Thyroid gland (tissue), 4 donors: ENCODE results near the gene MESP2. TPM values are rescaled to one million over a fixed set of nuclear protein-coding genes. Genes with fewer than 3 reads are reported as not detected.
A peak's percentile ranks its signal among the peaks of the same experiment; 100 is the strongest.

Source experiments
- DNase-seq, 2 donors: peaks; one replicate each; pipeline ENCODE4 v3.0.0-alpha.2; 2019
- H3K27ac ChIP-seq, 3 donors: fragments of 200-600 bp; sonication (generic); 1 replicate in 2 of 3; 2 replicates in 1 of 3; pipeline ENCODE4 v1.5.1; 2016 to 2019; ENCODE audit warnings: mild to moderate bottlenecking in 1 of 3, moderate library complexity in 1 of 3
- H3K27me3 ChIP-seq: fragments of 200-600 bp; sonication (generic); one replicate; pipeline ENCODE4 v1.5.1; 2019
- H3K36me3 ChIP-seq, 2 donors: fragments of 200-600 bp; sonication (generic); one replicate each; pipeline ENCODE4 v1.5.1; 2016 to 2019
- H3K4me1 ChIP-seq, 2 donors: fragments of 200-600 bp; sonication (generic); one replicate each; pipeline ENCODE4 v1.5.1; 2017 to 2019
- H3K4me3 ChIP-seq, 3 donors: fragments of 200-600 bp; sonication (generic); replicated peaks in 1 of 3; 1 replicate in 2 of 3; 2 replicates in 1 of 3; pipeline ENCODE4 v1.5.1; 2016; ENCODE audit warnings: mild to moderate bottlenecking in 1 of 3
- H3K9me3 ChIP-seq: fragments of 200-600 bp; sonication (generic); one replicate; pipeline ENCODE4 v1.5.1; 2017
- POLR2A ChIP-seq, 2 donors: fragments of 450-650 bp; IDR thresholded peaks; one replicate each; pipeline ENCODE4 v1.6.1; 2017; ENCODE audit warnings: antibody characterized with exemption in 2 of 2, mild to moderate bottlenecking in 2 of 2, moderate library complexity in 1 of 2
- WGBS, 2 donors: methylation state at CpG; one replicate each; pipeline ENCODE4 v1.1.5; 2017; 5-methylcytosine and 5-hydroxymethylcytosine counted together
- intact Hi-C: fragments of 100-400 bp; cut with DNase I; formaldehyde crosslinking; loops from one replicate; pipeline ENCODE4 v1.15.1; 2023
- total RNA-seq, 4 donors: library from RNA; depleted of rRNA; stranded (reverse); fragments of >200 nt; gene quantifications; one replicate each; pipeline ENCODE4 v1.2.3, GENCODE V29; 2016
- TF ChIP-seq, protein P1 (sequence below), 6 experiments: fragments of 200-600 bp in 3 of 6; fragments of 450-650 bp in 3 of 6; sonication (generic) in 3 of 6; IDR thresholded peaks; one replicate each; pipeline ENCODE4 v1.5.1; 2016 to 2019; ENCODE audit warnings: antibody characterized with exemption in 6 of 6, mild to moderate bottlenecking in 2 of 6, inconsistent platforms in 1 of 6, moderate library complexity in 1 of 6

MESP2 gene
- total RNA-seq, 4 donors from 2014 or later = 0.34 to 0.67 TPM; not detected in 2

- WGBS, 2 donors = 76 to 77% methylated on average over 9 of the region's 9 CpGs
- no peak for TF ChIP-seq POLR2A (IDR thresholded peaks at IDR 0.05)
- TF ChIP-seq, protein P1, sequence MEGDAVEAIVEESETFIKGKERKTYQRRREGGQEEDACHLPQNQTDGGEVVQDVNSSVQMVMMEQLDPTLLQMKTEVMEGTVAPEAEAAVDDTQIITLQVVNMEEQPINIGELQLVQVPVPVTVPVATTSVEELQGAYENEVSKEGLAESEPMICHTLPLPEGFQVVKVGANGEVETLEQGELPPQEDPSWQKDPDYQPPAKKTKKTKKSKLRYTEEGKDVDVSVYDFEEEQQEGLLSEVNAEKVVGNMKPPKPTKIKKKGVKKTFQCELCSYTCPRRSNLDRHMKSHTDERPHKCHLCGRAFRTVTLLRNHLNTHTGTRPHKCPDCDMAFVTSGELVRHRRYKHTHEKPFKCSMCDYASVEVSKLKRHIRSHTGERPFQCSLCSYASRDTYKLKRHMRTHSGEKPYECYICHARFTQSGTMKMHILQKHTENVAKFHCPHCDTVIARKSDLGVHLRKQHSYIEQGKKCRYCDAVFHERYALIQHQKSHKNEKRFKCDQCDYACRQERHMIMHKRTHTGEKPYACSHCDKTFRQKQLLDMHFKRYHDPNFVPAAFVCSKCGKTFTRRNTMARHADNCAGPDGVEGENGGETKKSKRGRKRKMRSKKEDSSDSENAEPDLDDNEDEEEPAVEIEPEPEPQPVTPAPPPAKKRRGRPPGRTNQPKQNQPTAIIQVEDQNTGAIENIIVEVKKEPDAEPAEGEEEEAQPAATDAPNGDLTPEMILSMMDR (IDR thresholded peaks at IDR 0.05) = no peak
- Histone ChIP-seq H3K27me3 (no peaks in the 10 kb centered on the region), H3K27ac (no peak overlapping the region), H3K4me1 (peaks cover 0 to 14% of the 10 kb centered on the region in 2 donors), H3K9me3 (no peaks in the 10 kb centered on the region), H3K4me3 (no peak overlapping the region), H3K36me3 (no peaks in the 10 kb centered on the region)
- DNase-seq = peak in 1 of 2 donors; percentile 9
- intact Hi-C loops = loop anchor here (10.0 kb wide), 1 partner anchor 102 kb away; no protein-coding TSS in a partner anchor
Observed at GRCh38 chr15:89746386-89746780, 29.7 kb upstream of the MESP2 start.

DNA sequence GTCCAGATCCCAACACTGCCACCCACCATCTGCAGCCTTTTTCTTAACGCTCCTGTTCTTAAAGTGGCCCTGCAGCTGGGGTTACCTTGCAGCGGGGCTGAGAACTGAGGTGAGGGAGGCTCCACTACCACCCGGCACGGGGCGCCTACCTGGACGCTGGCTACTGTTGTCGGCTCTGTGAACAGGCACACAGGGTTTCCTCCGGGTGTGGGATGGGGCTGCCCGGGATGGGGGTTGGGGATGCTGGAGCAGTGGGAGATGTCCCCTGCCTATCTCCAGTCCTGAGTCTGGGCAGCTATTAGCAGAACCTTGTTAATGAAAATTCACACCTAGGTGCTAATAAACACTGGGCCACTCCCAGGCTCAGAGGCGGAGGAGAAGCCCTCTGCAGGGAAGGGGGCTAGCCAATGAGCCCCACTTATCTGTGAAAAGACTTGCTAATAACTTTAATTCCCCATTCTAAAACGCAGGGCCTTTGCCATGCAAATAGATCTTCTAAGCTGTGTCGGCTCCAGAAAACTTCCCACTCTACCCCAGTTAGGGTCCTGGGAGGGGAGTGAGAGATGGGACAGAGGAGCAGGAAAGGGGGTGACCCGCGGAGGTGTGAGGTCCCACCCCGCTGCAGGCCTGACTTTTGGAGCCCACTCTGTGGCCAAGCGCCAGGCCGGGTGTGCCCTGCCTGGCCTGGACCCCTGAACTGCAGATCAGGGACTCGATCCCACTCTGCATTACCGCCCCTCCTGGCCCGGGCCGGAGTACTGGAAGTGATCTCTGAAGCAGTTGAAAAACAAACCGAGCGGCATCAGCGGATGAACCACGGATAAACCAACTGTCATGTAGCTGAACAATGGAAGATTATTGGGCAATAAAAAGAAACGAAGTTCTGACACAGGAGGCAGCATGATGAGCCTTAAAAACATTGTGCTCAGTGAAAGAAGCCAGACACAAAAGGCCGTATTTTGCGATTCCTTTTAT lies 28.1 kb upstream of the MESP2 start:
- 75 to 77% methylated on average over 27 to 28 of the region's 28 CpGs for WGBS, 2 donors
- intact Hi-C loops = loop anchor here (10.0 kb wide), 1 partner anchor 103 kb away; no protein-coding TSS in a partner anchor
- H3K27ac ChIP-seq = no peak overlapping the region
- H3K4me1 ChIP-seq = peaks cover 0 to 23% of the 10 kb centered on the region in 2 donors
- no peaks in the 10 kb centered on the region for H3K27me3 ChIP-seq
- H3K4me3 ChIP-seq = no peak overlapping the region
- no peaks in the 10 kb centered on the region for H3K9me3 ChIP-seq
- no peaks in the 10 kb centered on the region for H3K36me3 ChIP-seq
- no peak for TF ChIP-seq POLR2A (IDR thresholded peaks at IDR 0.05)
- TF ChIP-seq, protein P1 (IDR thresholded peaks at IDR 0.05) = no peak
- DNase-seq = no peak

GRCh38 chr15:89749054-89749453 lies 27.1 kb upstream of the MESP2 start:
- TF ChIP-seq, protein P1 (IDR thresholded peaks at IDR 0.05) = no peak
- no peak for TF ChIP-seq POLR2A (IDR thresholded peaks at IDR 0.05)
- no peak overlapping the region for H3K27ac ChIP-seq
- peaks cover 0 to 23% of the 10 kb centered on the region in 2 donors for H3K4me1 ChIP-seq
- no peaks in the 10 kb centered on the region for H3K36me3 ChIP-seq
- H3K9me3 ChIP-seq = no peaks in the 10 kb centered on the region
- DNase-seq = no peak
- 82 to 88% methylated on average over 7 of the region's 7 CpGs for WGBS, 2 donors
- H3K4me3 ChIP-seq = no peak overlapping the region
- no peaks in the 10 kb centered on the region for H3K27me3 ChIP-seq
- intact Hi-C loops = loop anchor here (10.0 kb wide), 1 partner anchor 104 kb away; no protein-coding TSS in a partner anchor

GRCh38 chr15:89749526-89749925 lies 26.6 kb upstream of the MESP2 start:
- no peaks in the 10 kb centered on the region for H3K27me3 ChIP-seq
- peaks cover 0 to 23% of the 10 kb centered on the region in 2 donors for H3K4me1 ChIP-seq
- no peak overlapping the region for H3K27ac ChIP-seq
- TF ChIP-seq POLR2A (IDR thresholded peaks at IDR 0.05) = no peak
- TF ChIP-seq, protein P1 (IDR thresholded peaks at IDR 0.05) = no peak
- H3K9me3 ChIP-seq = no peaks in the 10 kb centered on the region
- intact Hi-C loops = loop anchor here (10.0 kb wide), 1 partner anchor 105 kb away; no protein-coding TSS in a partner anchor
- H3K36me3 ChIP-seq = no peaks in the 10 kb centered on the region
- DNase-seq = no peak
- 63 to 68% methylated on average over 4 of the region's 4 CpGs for WGBS, 2 donors
- H3K4me3 ChIP-seq = no peak overlapping the region
